ENCODE data around the gene NDUFV3.
"Not testable (repeated sequence)": the region's sequence is repeated elsewhere in the genome, so short reads cannot be mapped to it uniquely, and the experiment has no call there.

NDUFV3 gene

GRCh38 chr21:42937960-42938605 lies 45.0 kb downstream of the NDUFV3 start:
- DNase-seq: no peak

- not testable (repeated sequence) for DNase-seq
Measured at GRCh38 chr21:42938606-42938995, 45.5 kb downstream of the NDUFV3 start.

GRCh38 chr21:42939582-42940413 lies 46.7 kb downstream of the NDUFV3 start:
- DNase-seq: peak; percentile 90 to 96 (median 96)

- DNase-seq: no peak
Measured at GRCh38 chr21:42941696-42942085, 48.6 kb downstream of the NDUFV3 start.

- no peak for DNase-seq
Measured at GRCh38 chr21:42942244-42942643, 49.1 kb downstream of the NDUFV3 start.

- not testable (repeated sequence) for DNase-seq
Measured at GRCh38 chr21:42949094-42949755, 56.1 kb downstream of the NDUFV3 start.

- not testable (repeated sequence) for DNase-seq
Measured at GRCh38 chr21:42951193-42951592, 58.1 kb downstream of the NDUFV3 start.

- DNase-seq: no peak
Measured at GRCh38 chr21:42956824-42957630, 63.9 kb downstream of the NDUFV3 start.

GRCh38 chr21:42958122-42958521 lies 65.0 kb downstream of the NDUFV3 start:
- DNase-seq: not testable (repeated sequence)

- DNase-seq: no peak
Measured at GRCh38 chr21:42959728-42960127, 66.6 kb downstream of the NDUFV3 start.

- DNase-seq: no peak
Measured at GRCh38 chr21:42962380-42963007, 69.4 kb downstream of the NDUFV3 start.
